EH (cell line): Measurements from ENCODE around the gene ABCB8.
"Not testable (repeated sequence)": the region's sequence is repeated elsewhere in the genome, so short reads cannot be mapped to it uniquely, and the experiment has no call there.

Source experiments
- DNase-seq: peaks from one replicate; pipeline ENCODE4 v3.0.0-alpha.2; 2015; ENCODE audit warnings: low read depth

Gene ABCB8

DNA sequence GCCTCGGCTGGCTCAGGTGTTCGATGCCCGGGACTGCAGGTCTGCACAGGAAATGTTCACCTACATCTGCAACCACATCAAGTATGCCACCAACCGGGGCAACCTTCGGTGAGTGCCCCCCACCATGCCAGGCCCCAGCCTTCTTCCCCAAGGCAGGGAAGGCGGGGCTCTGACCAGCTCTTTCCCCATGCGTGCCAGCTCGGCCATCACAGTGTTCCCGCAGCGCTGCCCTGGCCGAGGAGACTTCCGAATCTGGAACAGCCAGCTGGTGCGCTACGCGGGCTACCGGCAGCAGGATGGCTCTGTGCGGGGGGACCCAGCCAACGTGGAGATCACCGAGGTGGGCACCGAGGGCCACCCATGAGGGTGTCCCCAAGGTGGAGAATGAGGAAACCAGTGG lies 29.9 kb upstream of the ABCB8 start:
- DNase-seq: no peak

- no peak for DNase-seq
Observed at GRCh38 chr7:150999001-150999400, 29.2 kb upstream of the ABCB8 start.

- no peak for DNase-seq
Observed at GRCh38 chr7:150999497-151000230, 28.6 kb upstream of the ABCB8 start.

GRCh38 chr7:151000897-151001495 lies 27.3 kb upstream of the ABCB8 start:
- no peak for DNase-seq

DNA sequence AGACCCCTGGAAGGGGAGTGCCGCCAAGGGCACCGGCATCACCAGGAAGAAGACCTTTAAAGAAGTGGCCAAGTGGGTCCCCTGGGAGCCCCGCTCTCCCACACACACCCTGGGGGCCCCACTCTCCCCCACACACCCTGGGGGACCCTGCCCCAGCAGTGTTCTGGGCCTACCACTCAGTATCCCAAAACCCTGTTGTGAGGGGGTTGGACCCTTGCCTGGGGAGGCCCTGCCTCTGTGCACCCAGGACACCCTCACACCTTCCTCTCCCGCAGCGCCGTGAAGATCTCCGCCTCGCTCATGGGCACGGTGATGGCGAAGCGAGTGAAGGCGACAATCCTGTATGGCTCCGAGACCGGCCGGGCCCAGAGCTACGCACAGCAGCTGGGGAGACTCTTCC lies 26.7 kb upstream of the ABCB8 start:
- no peak for DNase-seq

- no peak for DNase-seq
Observed at GRCh38 chr7:151003572-151003971, 24.7 kb upstream of the ABCB8 start.

DNA sequence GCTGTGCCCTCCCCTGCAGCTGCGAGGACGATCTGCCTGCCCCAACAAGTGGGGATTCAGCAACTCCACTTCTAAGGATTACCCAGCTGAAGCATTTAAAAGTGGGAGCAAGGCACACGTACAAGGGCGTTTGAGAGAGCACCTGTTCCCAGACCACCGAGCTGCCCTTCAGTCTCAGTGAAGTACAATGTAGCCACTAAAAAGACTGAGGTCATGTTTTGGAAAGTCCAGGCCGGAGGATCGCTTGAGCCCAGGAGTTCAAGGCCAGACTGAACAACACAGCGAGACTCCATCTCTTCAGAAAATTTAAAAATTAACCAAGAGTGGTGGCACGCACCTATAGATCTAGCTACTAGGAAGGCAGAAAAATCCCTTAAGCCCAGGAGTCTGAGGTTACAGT lies 22.7 kb upstream of the ABCB8 start:
- DNase-seq: no peak

DNA sequence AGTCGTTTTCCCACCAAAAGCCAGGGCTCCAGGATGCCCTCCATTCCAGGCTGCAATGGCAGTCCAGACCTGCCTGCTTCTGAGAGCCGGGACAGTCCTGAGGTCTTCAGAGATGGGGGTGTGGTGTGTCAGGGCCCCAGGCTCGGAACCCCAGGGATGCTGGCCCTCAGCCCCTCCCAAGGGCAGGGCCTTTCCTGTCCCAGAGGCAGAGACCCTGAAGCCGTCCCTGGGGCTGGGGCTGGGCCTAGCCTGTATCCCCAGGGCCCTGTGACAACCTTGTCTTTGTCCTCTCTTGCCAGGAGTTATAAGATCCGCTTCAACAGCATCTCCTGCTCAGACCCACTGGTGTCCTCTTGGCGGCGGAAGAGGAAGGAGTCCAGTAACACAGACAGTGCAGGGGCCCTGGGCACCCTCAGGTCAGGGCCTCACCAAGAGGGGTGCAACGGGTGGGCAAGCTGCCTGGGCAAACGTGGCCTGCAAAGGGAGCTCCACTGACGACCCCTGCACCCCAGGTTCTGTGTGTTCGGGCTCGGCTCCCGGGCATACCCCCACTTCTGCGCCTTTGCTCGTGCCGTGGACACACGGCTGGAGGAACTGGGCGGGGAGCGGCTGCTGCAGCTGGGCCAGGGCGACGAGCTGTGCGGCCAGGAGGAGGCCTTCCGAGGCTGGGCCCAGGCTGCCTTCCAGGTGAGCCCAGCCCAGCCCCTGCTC lies 21.5 kb upstream of the ABCB8 start:
- DNase-seq: no peak

DNA sequence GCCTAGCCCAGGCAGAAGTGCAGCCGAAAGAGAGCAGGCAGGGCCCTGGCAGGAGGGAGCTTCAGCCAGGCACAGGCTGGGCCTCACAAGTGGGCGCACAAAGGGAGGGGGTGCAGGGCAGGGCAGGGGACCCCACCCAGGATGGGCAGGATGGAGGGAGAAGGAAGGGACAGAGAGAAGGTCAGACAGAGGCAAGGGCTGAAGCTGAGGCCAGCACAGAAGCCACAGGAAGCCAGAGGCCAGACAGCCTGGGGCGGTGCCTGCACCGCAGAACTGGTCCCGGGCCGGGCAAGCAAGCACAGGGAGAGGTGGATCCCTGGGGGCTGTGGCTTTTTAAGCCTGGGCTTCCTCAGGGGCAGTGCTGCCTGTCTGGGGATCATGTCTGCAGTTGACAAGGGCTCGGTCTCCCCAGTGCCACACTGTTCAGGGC lies 20.8 kb upstream of the ABCB8 start:
- DNase-seq: peak; percentile 15

DNA sequence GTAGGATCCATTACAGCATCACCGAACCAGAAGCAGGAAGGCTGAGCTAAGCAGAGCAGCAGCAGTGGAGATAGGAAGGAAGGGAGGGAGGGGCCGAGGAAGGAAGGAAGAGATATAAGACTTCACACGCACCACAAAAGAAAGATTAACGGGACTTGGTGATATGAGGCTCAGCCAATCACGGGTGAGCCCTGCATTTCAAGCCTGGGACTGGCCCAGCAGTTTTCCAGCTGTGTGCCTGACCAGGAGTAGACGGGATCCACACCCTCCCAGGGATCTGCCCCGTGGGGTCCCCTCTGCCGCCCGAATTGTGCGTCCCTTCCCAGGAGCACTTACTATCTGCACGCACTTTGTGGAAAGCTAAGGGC lies 20.1 kb upstream of the ABCB8 start:
- no peak for DNase-seq

GRCh38 chr7:151008511-151009323 lies 19.5 kb upstream of the ABCB8 start:
- DNase-seq: peak; percentile 20

DNA sequence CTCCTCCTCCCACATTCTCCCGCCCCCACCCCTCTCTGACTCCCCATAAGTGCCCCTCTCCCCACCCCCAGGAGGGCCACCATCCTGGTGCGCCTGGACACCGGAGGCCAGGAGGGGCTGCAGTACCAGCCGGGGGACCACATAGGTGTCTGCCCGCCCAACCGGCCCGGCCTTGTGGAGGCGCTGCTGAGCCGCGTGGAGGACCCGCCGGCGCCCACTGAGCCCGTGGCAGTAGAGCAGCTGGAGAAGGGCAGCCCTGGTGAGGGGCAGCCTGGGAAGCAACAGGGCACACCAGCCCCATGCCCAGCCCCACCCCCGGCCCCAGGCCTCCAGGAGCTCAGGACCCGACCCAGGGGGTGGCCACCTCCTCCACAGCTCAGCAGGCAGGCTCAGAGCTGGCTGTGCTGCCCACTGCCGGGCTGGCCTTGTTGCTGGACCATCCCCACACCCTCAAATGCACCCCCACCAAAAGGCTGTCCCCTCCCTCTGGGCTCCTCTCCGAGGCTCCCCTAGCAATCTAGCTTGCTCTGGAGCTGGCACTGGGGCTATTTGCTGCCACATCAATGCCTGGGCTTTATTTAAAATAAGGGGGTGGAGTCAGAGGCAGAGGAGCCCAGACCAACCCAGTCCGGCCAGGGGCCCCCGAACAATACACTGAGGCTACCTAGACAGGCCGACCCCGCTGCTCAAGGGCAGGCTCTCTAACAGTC lies 18.8 kb upstream of the ABCB8 start:
- no peak for DNase-seq

GRCh38 chr7:151010037-151010306 lies 18.3 kb upstream of the ABCB8 start:
- no peak for DNase-seq

DNA sequence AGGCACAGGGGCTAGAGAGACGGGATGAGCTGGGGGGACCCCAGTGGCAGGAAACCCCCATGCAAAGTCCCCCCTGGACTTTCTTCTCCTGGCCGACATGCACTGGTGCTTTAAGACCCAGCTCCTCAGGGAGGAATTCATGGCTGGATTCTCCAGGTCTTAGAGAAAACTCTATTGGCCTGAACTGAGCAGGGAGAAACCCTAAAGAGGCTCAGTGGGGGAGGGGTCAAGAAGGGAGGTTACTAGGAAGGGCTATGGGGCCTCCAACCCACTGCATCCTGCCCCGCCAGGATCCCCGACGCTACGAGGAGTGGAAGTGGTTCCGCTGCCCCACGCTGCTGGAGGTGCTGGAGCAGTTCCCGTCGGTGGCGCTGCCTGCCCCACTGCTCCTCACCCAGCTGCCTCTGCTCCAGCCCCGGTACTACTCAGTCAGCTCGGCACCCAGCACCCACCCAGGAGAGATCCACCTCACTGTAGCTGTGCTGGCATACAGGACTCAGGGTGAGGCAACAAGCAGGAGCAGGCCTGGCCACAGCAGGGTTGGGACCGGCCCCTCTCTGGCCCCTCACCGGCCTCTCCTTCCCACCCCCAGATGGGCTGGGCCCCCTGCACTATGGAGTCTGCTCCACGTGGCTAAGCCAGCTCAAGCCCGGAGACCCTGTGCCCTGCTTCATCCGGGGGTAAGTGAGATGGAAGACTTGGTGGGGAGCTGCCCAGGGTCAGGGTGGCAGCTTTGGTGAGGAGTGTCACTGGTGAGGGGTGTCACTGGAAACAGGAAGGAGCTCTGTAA lies 17.7 kb upstream of the ABCB8 start:
- DNase-seq: peak; percentile 58

DNA sequence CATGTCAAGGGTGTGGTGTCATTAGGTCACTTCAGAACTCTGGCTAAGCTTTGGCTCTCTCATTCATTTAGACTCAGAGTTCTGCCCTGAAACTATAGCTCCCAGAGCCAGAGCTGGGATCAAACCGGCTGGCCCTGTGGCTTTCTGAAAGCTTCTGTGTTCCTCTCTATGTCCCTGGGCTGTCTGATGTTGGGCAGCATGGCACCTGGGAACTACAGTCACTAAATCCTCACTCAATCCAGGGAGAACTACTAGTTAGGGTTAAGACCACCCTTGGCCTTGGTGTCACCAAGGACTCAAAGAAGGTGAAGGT lies 17.2 kb upstream of the ABCB8 start:
- DNase-seq: no peak

DNA sequence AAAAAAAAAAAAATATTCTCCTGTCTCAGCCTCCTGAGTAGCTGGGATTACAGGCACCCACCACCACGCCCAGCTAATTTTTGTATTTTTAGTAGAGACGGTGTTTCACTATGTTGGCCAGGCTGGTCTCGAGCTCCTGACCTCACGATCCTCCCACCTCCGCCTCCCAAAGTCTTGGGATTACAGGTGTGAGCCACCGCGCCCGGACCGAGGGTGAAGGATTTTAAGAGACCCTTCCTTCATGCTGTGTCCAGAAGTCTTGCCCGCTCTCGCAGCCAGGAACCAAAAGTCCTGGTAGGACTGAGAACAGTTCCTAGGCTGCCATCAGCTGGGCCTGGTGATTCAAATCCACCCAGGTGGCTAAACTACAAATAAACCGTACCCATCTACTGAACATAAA lies 16.6 kb upstream of the ABCB8 start:
- DNase-seq: not testable (repeated sequence)

DNA sequence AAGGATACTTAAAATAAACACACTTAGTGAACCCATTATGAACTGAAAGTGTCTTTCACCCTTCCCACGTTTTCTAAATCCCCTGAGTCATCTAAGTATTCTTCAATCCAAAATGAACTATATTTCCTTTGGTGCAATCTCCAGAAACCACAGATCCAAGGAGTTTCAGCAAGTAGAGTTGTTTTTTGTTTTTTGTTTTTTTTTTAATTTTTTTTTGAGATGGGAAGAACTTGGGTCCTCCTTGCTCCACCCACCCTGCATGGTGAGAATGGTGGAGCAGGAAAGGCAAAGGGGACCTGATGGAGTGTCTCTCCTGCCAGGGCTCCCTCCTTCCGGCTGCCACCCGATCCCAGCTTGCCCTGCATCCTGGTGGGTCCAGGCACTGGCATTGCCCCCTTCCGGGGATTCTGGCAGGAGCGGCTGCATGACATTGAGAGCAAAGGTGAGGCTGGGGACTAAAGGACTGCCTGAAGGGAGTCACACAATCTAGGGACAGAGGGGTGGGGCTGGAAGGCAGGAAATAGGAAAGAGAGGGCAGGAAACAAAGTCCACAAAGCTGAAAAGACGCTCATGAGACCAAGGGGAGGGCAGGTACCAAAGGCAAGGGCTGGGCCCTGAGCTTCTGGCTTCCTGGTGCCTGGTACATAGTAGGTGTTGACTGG lies 16.1 kb upstream of the ABCB8 start:
- peak; percentile 33 for DNase-seq

DNA sequence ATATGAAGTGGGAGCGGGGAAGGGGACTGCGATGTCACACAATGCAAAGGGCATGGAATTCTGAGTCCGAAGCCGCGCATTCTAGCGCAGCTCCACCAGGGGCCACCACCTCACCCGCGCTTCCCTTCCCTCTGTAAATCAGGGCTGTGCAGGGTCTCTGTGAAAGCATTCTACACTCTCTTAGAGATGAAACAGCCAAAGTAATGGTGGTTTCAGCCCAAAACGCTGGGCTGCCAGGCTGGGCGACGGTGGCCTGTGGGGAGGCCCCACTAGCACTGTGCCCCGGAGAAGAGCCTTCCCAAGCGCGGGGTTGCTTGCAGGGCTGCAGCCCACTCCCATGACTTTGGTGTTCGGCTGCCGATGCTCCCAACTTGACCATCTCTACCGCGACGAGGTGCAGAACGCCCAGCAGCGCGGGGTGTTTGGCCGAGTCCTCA lies 15.3 kb upstream of the ABCB8 start:
- peak; percentile 50 for DNase-seq

DNA sequence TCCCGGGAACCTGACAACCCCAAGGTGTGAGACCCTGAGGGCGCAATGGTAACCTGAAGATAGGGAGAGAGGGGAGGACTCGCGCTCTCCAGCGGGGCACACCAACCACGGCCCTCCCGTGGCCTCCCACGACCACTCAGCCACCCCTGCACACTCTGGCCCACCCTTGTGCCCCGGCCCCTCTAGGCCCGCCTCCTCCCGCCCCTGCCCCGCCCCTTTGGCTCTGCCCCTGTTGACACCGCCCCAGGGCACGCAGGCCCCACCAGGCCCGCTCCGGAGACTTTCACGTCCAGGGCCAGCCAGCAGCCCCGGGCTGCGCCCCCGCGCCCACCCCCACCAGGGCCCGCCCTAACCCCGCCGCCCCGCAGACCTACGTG lies 14.9 kb upstream of the ABCB8 start:
- no peak for DNase-seq

- DNase-seq: peak; percentile 82
Observed at GRCh38 chr7:151013733-151014497, 14.3 kb upstream of the ABCB8 start.
